H1 (cell line): ENCODE measurements around the gene PRR23B. TPM values are rescaled to one million over a fixed set of nuclear protein-coding genes. Genes with fewer than 3 reads are reported as not detected.

Experiments used
- BRCA1 ChIP-seq: IDR thresholded peaks from 2 replicates; pipeline ENCODE4 v1.6.1; 2012; ENCODE audit warnings: low read depth, low read length, improper control_type of control experiment
- CHD1 ChIP-seq: IDR thresholded peaks from 2 replicates; pipeline ENCODE4 v1.6.1; 2012; ENCODE audit warnings: low read depth, low read length, improper control_type of control experiment
- EZH2 ChIP-seq: fragments of 200-600 bp; sonication (generic); IDR thresholded peaks from 2 replicates; pipeline ENCODE4 v1.7.1; 2012; ENCODE audit warnings: low read depth, mild to moderate bottlenecking, moderate library complexity, low read length, inconsistent platforms; ENCODE audit not compliant: severe bottlenecking
- HDAC6 ChIP-seq: IDR thresholded peaks from one replicate; pipeline ENCODE4 v1.7.1; 2012; ENCODE audit warnings: low read depth, mild to moderate bottlenecking, inconsistent platforms, low read length, moderate library complexity
- JUN ChIP-seq: IDR thresholded peaks from 2 replicates; pipeline ENCODE4 v1.6.1; 2011; ENCODE audit warnings: low read depth, mild to moderate bottlenecking, improper control_type of control experiment, low read length
- polyA plus RNA-seq, 7 experiments: library from polyadenylated mRNA; depleted of rRNA in 3 of 7; stranded (reverse) in 5 of 7; unstranded in 2 of 7; fragments of >200 nt in 5 of 7; fragments of 200-250 nt in 2 of 7; gene quantifications; 1 replicate in 5 of 7; 2 replicates in 1 of 7; 4 replicates in 1 of 7; pipeline versions ENCODE4 v1.2.1 to v1.2.3, GENCODE V29; 2011 to 2013; ENCODE audit warnings: missing spikeins in 2 of 7, mixed read lengths in 2 of 7
- total RNA-seq: library from RNA; stranded (reverse); fragmentation: NEBNext Ultra II Directional; extraction: Animal tissue kit (Norgen Biotek cat#: 25700); gene quantifications from 2 replicates; pipeline ENCODE4 v1.2.1, GENCODE V29; 2021
- TF ChIP-seq, protein P1 (sequence below): IDR thresholded peaks from 2 replicates; pipeline ENCODE4 v1.6.1; 2012; ENCODE audit warnings: low read length, inconsistent platforms
- TF ChIP-seq, protein P2 (sequence below): IDR thresholded peaks from 2 replicates; pipeline ENCODE4 v1.6.1; 2012; ENCODE audit warnings: inconsistent platforms

Gene PRR23B
- total and polyA plus RNA-seq, 2 of the 8 experiments (the other 6 are each of a cell fraction or from before 2014, with no cell fraction given): not detected

- no peak for TF ChIP-seq EZH2
- TF ChIP-seq JUN: no peak
- TF ChIP-seq, protein P1, sequence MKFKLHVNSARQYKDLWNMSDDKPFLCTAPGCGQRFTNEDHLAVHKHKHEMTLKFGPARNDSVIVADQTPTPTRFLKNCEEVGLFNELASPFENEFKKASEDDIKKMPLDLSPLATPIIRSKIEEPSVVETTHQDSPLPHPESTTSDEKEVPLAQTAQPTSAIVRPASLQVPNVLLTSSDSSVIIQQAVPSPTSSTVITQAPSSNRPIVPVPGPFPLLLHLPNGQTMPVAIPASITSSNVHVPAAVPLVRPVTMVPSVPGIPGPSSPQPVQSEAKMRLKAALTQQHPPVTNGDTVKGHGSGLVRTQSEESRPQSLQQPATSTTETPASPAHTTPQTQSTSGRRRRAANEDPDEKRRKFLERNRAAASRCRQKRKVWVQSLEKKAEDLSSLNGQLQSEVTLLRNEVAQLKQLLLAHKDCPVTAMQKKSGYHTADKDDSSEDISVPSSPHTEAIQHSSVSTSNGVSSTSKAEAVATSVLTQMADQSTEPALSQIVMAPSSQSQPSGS: no peak
- no peak for TF ChIP-seq CHD1
- TF ChIP-seq, protein P2, sequence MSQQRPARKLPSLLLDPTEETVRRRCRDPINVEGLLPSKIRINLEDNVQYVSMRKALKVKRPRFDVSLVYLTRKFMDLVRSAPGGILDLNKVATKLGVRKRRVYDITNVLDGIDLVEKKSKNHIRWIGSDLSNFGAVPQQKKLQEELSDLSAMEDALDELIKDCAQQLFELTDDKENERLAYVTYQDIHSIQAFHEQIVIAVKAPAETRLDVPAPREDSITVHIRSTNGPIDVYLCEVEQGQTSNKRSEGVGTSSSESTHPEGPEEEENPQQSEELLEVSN: no peak
- TF ChIP-seq HDAC6: no peak
- no peak for TF ChIP-seq BRCA1
- TF ChIP-seq, all 59 proteins: peak for 0
These were observed 48.9 kb downstream of the PRR23B start (continued) for GRCh38 chr3:138971766-138972320.

Other genes with a start within 250 kb of the PRR23B start
- gene PIK3CB, start 186.0 kb downstream of the PRR23B start, total RNA-seq: 33.0 and 35.2 TPM in 2 replicates
- 7.1 and 8.3 TPM in 2 replicates for gene PIK3CB, start 186.0 kb downstream of the PRR23B start, polyA plus RNA-seq (2011; rRNA removed)
- gene FOXL2, start 73.8 kb downstream of the PRR23B start, total RNA-seq: 2.2 and 2.4 TPM in 2 replicates
- 0.59 and 1.6 TPM in 2 replicates for gene FOXL2, start 73.8 kb downstream of the PRR23B start, polyA plus RNA-seq (2011; rRNA removed)
- 7.3 and 7.9 TPM in 2 replicates for gene FOXL2NB, start 73.7 kb downstream of the PRR23B start, total RNA-seq
- 5.4 and 12.8 TPM in 2 replicates for gene FOXL2NB, start 73.7 kb downstream of the PRR23B start, polyA plus RNA-seq (2011; rRNA removed)
- not detected in 2 replicates for gene PRR23A, start 14.7 kb downstream of the PRR23B start, total RNA-seq
- gene PRR23A, start 14.7 kb downstream of the PRR23B start, polyA plus RNA-seq (2011; rRNA removed): not detected in 2 replicates
- gene PRR23C, start 24.0 kb upstream of the PRR23B start, total RNA-seq: not detected in 2 replicates
- gene PRR23C, start 24.0 kb upstream of the PRR23B start, polyA plus RNA-seq (2011; rRNA removed): not detected in 2 replicates